HG03135 (cell line): ENCODE measurements around the gene HTT.
"Not testable (repeated sequence)": the region's sequence is repeated elsewhere in the genome, so short reads cannot be mapped to it uniquely, and the experiment has no call there.

Source experiments
- ATAC-seq: cut with Tn5 transposase; IDR thresholded peaks from one replicate; pipeline ENCODE4 v1.9.1; 2021; ENCODE audit warnings: mild to moderate bottlenecking, moderate library complexity; ENCODE audit not compliant: unreplicated experiment

HTT gene

DNA sequence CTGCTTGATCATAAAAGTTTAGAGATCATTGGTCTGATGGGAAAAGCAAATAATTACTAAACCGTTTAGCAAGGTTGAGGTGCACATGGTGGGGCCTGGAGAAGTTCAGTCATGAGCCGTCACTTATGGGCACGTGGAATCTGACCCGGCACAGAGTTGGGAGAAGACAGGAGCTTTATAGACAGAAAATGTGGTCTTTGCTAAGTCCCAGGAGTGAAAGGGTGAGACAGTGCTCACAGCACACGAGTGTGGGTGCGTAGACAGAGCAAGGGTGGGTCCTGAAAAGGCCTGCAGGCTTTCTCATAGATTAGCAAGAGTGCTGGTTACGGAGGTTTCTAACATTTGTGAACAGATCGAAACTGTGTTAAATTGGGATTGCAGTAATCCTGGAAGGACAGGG is 43.8 kb downstream of the HTT start:
- no peak for ATAC-seq

DNA sequence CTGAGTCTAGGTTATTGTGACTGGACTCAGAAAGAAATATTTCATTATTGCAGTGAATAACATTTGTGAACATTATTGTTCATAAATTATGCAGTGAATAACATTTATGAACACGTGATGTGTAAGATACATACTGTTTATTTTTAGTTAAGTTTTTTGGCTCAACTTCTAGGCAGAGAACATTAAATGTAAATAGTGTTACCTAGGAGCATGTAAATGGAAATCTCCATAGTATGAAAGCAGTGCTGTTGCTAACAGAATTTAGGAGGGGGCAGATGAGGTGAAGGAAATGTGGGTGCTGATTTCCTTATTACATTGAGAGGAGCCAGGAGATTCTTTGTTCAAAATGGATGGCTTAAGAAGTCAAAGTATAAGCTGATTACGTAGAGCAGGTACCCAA is 45.0 kb downstream of the HTT start:
- ATAC-seq = no peak

- ATAC-seq = no peak
These were observed 46.6 kb downstream of the HTT start for GRCh38 chr4:3121110-3121509.

GRCh38 chr4:3121596-3121995 is 47.1 kb downstream of the HTT start:
- no peak for ATAC-seq

GRCh38 chr4:3122081-3122563 is 47.6 kb downstream of the HTT start:
- no peak for ATAC-seq

- ATAC-seq = no peak
These were observed 48.7 kb downstream of the HTT start for GRCh38 chr4:3123181-3123671.

GRCh38 chr4:3124070-3124767 is 49.7 kb downstream of the HTT start:
- no peak for ATAC-seq

GRCh38 chr4:3127112-3127511 is 52.6 kb downstream of the HTT start:
- no peak for ATAC-seq

DNA sequence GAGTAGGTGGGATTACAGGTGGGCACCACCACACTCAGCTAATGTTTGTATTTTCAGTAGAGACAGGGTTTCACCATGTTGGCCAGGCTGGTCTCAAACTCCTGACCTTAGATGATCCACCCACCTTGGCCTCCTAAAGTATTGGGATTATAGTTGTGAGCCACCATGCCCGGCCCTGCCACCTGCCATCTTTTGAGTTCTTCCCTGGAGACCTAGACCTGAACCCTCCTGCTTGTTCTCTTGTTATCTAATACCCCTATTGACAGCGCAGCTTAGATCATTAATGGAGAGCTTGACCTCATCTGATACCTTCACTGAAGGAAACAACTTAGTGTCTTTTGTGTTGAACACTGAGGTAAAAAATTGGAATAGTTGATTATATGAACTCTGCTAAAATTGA is 53.6 kb downstream of the HTT start:
- ATAC-seq = no peak

DNA sequence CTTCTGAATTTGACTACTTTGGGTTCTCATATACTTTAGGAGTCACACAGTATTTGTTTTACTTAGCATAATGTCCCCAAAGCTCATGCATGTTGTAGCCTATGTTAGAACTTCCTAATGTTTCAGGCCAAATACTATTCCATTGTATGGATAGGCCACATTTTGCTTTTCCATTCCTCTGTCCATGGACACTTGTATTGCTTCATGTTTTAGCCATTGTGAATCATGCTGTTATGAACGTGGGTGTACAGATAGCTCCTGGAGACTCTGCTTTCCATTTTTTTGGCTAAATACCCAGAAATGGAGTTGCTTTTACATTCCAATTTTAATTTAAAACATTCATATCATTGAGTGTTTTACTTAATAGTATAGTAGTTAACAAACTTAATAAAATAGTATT is 54.5 kb downstream of the HTT start:
- no peak for ATAC-seq

DNA sequence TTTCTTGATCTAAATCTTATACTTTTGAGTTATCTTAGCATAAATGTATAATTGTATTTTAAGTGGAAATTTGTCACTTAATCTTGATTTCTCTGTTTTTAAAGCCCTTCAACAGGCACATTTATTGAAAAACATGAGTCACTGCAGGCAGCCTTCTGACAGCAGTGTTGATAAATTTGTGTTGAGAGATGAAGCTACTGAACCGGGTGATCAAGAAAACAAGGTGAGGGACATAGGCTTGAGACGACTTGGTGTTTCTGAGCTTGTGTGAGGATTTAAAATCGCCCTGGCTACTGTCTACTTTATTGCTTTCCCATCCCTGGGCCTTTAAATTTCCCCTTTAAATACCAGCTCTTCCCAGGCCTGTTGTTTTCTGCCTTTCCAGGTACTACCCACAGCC is 55.7 kb downstream of the HTT start:
- ATAC-seq = no peak

DNA sequence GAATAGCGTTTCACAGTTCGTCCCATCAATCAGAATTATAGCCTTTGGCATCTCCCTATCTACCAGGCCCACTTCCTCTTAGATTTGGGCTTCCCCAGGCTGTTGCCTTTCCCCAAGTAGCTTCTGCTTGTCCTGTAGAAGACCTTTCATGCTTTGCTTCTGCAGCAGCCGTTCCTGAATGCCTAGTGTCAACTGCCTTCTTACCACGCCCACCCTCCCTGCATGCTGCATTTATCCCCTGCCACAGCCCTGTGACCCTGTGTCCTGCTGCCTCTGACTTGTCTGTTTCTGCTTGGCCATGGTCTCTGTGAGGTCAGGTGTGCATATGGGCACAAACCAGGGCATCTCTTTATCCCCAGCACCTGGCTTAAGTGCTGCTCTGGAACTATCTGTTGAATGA is 56.3 kb downstream of the HTT start:
- no peak for ATAC-seq

DNA sequence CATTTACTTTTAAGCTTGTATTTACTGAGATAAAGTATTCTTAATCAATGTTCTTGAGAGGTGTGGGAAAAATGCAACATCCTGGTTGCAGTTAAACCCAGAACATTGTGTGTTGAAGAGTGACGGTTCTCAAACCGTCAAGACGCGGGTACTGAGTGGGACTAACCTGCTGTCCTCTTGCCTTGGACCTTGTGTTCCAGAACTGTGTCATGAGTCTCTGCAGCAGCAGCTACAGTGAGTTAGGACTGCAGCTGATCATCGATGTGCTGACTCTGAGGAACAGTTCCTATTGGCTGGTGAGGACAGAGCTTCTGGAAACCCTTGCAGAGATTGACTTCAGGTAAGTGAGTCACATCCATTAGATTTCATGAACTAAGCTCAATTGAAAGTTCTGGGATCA is 59.7 kb downstream of the HTT start:
- no peak for ATAC-seq

GRCh38 chr4:3135155-3136011 is 60.9 kb downstream of the HTT start:
- ATAC-seq = no peak

DNA sequence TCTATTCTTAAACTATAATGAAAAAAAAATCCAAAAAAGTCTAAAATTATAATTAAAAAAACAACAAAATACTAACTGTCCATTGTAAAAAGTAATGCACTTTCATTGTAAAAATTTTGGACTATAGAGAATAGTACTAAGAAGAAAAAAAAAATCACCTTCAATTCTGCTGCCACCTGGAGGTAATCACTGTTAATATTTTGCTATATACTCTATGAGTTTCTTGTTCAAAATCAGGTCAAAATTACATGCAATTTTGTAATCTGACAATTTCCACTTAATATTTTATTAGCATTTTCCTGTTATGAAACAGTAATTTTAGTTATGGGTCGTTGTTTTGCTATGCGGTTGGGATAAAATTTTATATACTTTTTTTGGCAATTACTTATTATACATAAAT is 62.0 kb downstream of the HTT start:
- no peak for ATAC-seq

GRCh38 chr4:3137908-3138307 is 63.4 kb downstream of the HTT start:
- no peak for ATAC-seq

DNA sequence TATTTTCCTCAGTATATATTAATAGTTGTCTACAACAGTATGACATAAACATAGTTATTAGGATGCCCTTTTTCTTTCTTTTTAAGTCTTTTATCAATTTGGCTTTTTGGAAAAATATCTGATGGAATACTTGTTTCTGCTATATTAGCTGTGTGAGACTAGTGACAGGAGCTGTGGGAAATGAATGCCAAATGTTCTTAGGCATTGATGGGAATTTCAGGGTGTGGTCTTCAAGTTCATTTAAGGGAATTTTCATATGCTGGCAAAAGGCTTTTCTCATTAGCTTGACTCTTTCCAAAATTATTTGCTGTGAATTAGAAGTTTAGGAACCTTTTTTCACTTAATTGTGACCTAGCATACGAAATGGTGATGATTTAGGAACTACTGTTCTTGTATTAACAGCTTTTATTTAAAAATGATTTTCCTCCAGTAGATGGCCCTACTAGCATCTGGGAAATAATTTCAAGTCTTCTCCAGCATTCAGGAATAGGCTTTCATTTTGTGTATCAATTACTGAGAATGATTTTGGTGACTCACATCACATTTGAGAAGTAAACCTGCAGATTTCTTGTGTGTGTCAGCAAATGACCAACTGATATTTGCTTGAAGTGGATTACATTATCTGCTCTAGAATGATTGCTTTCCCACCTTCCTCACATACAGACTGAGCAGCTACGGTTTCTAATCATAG is 70.9 kb downstream of the HTT start:
- ATAC-seq = no peak

DNA sequence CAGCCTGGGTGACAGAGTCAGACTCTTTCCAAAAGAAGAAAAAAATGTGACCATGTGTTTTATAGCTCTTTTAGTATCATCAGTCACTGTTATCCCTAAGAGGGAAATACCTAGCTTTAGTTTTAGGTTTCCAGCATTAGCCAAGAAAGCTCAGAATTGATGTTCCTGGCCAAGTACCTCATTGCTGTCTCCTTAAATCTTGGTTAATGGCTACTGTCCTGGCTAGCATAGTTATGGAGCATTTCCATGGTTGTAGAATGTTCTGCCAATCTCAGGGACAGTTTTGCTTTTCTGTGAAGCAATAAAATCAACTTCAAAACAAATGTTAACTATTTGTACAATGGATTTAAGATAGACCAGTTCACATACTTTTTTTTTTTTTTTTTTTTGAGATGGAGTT is 74.4 kb downstream of the HTT start:
- no peak for ATAC-seq

GRCh38 chr4:3151238-3151637 is 76.8 kb downstream of the HTT start:
- ATAC-seq = not testable (repeated sequence)

DNA sequence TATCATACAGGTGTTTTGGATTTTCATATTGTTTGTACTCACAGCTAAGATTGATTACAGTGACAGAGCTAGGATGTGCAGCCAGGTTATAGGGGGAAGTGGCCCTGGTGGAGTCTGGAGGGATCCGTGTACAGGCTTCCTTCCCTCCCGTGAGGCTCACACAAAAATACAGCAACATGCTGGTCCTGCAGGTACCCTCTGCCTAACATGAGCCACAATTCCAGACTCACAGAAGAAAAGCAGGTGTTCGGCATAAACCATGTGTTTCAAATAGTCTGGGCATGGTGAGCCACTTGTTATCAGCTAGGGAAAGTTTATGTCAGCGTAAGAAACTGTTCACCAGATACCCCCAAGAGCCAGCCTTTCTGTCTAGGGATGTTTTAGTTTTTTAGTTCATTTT is 82.9 kb downstream of the HTT start:
- ATAC-seq = no peak

DNA sequence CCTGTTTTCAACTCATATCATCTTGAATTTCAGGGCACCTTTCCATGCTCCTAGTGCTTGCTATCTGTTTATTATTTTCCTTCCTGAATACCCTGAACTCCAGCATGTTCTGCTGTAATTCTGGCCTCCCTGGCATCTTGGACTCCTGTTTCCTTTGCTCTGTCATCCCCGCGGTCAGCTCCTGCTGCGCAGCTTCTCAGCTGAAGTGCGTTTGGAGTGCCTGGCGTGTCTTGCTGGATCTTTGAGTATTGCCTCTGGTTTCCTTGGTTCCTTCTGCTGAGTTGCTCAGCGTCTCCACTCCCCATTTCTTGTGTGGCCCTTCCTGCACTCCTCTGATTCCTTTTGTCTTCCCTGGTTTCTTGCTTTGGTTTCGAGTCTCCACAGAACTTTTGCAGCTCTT is 84.4 kb downstream of the HTT start:
- no peak for ATAC-seq

DNA sequence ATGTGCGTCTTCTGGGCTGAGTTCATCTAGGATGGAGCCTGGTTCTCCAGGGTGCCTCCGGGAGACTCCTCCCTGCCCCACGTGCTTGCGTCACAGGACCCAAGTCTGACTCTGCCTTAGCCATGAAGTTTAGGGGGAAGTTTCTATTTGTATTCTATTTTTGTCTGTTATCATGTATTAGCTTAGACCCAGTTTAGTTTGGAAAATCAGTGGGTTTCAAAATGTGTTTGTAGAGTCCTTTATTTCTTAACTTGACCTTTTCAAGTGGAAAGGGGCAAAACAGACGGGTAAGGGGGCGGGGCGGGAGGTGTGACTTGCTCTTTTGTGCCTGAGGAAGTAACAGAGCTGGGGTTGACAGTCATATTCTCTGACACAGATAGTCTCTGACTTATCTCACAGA is 86.0 kb downstream of the HTT start:
- ATAC-seq = no peak
